Ishikawa (cell line): Measurements from ENCODE around the gene EAF1.
A peak's percentile ranks its signal among the peaks of the same experiment; 100 is the strongest.

Experiments
- CEBPB ChIP-seq: IDR thresholded peaks from 2 replicates; pipeline ENCODE4 v1.6.1; 2012
- CREB1 ChIP-seq: IDR thresholded peaks from 2 replicates; pipeline ENCODE4 v1.6.1; 2012; ENCODE audit warnings: low read depth
- EGR1 ChIP-seq: IDR thresholded peaks from 2 replicates; pipeline ENCODE4 v1.6.1; 2012
- EP300 ChIP-seq: IDR thresholded peaks from 2 replicates; pipeline ENCODE4 v1.6.1; 2012; ENCODE audit warnings: borderline replicate concordance
- FOXM1 ChIP-seq: IDR thresholded peaks from 2 replicates; pipeline ENCODE4 v1.6.1; 2012; ENCODE audit warnings: low read depth, borderline replicate concordance
- MAX ChIP-seq: IDR thresholded peaks from 2 replicates; pipeline ENCODE4 v1.6.1; 2012
- NFIC ChIP-seq: IDR thresholded peaks from 2 replicates; pipeline ENCODE4 v1.6.1; 2012
- RAD21 ChIP-seq: IDR thresholded peaks from 2 replicates; pipeline ENCODE4 v1.6.1; 2012; ENCODE audit warnings: low read depth
- TAF1 ChIP-seq: IDR thresholded peaks from 2 replicates; pipeline ENCODE4 v1.6.1; 2012; ENCODE audit warnings: low read depth, mild to moderate bottlenecking
- TCF12 ChIP-seq: IDR thresholded peaks from 2 replicates; pipeline ENCODE4 v1.6.1; 2012; ENCODE audit warnings: low read depth
- TEAD4 ChIP-seq: IDR thresholded peaks from 2 replicates; pipeline ENCODE4 v1.6.1; 2012
- YY1 ChIP-seq: IDR thresholded peaks from 2 replicates; pipeline ENCODE4 v1.6.1; 2012; ENCODE audit warnings: low read depth
- ZBTB7A ChIP-seq: IDR thresholded peaks from 2 replicates; pipeline ENCODE4 v1.6.1; 2012; ENCODE audit warnings: low read depth
- TF ChIP-seq, protein P1 (sequence below): IDR thresholded peaks from 2 replicates; pipeline ENCODE4 v1.6.1; 2012
- TF ChIP-seq, protein P2 (sequence below): IDR thresholded peaks from 2 replicates; pipeline ENCODE4 v1.6.1; 2012; ENCODE audit warnings: low read depth, mild to moderate bottlenecking

Gene EAF1

DNA sequence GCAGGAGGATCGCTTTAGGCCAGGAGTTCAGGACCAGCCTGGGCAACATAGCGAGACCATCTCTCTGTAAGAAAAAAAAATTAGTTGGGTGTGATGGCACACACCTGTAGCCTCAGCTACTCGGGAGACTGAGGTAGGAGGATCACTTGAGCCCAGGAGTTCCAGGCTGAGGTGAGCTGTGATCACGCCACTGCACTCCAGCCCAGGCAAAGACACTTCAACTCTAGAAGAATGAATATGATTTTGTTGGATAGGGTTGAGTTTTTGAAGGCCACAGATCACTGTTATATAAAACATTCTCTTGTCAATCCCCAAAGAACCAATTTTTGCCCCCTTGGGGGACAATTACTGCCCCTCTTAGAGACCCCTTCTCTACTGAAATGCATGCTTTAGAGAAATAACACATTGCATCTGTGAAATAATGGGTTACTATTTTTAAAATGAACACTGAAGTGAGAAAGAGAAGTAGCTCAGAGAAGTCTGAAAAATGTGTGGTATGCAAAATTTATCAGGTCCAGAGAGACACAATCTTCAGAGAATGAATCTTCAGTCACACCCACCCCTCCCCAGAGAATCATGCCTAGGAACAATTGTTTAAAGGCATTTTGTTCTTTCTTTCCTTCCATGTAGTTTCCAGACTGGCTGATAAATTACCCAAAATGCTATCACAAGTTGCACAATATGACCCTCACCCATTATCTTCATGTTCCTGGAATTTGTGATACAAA, 42.7 kb upstream of the EAF1 start:
- TF ChIP-seq EGR1: no peak
- no peak for TF ChIP-seq ZBTB7A
- TF ChIP-seq, protein P1, sequence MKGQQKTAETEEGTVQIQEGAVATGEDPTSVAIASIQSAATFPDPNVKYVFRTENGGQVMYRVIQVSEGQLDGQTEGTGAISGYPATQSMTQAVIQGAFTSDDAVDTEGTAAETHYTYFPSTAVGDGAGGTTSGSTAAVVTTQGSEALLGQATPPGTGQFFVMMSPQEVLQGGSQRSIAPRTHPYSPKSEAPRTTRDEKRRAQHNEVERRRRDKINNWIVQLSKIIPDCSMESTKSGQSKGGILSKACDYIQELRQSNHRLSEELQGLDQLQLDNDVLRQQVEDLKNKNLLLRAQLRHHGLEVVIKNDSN: no peak
- no peak for TF ChIP-seq TCF12
- no peak for TF ChIP-seq NFIC

DNA sequence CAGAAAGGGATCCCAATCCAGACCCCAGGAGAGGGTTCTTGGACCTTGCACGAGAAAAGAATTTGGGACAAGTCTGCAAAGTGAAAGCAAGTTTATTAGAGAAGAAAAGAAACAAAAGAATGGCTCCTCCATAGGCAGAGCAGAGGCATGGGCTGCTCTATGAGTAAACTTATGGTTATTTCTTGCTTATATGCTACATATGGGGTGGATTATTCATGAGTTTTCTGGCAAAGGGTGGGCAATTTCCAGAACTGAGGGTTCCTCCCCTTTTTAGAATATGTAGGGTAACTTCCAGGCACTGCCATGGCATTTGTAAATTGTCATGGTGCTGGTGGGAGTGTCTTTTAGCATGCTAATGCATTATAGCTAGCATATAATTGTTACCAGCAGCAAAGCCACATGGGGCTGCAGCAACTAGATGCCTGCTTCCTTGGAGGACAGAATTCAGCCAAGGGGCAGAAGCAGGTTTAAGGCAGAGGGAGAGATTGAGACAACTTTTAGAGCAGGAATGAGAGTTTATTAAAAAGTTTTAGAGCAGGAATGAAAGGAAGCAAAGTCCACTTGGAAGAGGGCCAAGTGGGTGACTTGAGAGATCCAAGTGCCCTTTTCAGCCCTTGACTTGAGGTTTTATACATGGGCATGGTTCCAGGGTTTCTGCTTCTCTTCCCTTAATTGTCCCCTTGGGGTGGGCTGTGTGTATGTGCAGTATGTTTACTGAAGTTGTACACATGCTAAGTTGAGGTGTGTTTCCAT, 41.3 kb upstream of the EAF1 start:
- peak; percentile 57; the same call in 1 of the 2 replicates for TF ChIP-seq NFIC
- no peak for TF ChIP-seq CEBPB

DNA sequence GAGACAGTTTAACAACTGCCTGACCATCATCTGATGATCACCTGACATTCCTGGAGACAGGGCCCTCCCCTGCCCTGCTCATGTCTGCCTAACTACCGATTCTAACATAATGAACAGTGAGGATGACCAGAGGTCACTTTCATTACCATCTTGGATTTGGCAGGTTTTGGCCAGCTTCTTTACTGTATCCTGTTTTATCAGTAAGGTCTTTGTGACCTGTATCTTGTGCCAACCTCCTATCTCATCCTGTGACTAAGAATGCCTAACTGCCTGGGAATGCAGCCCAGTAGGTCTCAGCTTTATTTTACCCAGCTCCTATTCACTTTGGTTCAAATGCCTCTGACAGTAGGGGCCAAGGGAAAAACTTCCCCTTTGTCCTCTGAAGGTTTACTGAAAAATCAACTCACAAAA, 40.2 kb upstream of the EAF1 start:
- TF ChIP-seq YY1 (no peak), CREB1 (no peak), TAF1 (no peak), NFIC (no peak), EP300 (no peak), EGR1 (no peak), RAD21 (no peak), FOXM1 (no peak), TCF12 (no peak), CEBPB (no peak), MAX (no peak), TEAD4 (no peak), ZBTB7A (no peak)
- TF ChIP-seq, protein P2, sequence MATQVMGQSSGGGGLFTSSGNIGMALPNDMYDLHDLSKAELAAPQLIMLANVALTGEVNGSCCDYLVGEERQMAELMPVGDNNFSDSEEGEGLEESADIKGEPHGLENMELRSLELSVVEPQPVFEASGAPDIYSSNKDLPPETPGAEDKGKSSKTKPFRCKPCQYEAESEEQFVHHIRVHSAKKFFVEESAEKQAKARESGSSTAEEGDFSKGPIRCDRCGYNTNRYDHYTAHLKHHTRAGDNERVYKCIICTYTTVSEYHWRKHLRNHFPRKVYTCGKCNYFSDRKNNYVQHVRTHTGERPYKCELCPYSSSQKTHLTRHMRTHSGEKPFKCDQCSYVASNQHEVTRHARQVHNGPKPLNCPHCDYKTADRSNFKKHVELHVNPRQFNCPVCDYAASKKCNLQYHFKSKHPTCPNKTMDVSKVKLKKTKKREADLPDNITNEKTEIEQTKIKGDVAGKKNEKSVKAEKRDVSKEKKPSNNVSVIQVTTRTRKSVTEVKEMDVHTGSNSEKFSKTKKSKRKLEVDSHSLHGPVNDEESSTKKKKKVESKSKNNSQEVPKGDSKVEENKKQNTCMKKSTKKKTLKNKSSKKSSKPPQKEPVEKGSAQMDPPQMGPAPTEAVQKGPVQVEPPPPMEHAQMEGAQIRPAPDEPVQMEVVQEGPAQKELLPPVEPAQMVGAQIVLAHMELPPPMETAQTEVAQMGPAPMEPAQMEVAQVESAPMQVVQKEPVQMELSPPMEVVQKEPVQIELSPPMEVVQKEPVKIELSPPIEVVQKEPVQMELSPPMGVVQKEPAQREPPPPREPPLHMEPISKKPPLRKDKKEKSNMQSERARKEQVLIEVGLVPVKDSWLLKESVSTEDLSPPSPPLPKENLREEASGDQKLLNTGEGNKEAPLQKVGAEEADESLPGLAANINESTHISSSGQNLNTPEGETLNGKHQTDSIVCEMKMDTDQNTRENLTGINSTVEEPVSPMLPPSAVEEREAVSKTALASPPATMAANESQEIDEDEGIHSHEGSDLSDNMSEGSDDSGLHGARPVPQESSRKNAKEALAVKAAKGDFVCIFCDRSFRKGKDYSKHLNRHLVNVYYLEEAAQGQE: no peak
- TF ChIP-seq, protein P1: no peak

DNA sequence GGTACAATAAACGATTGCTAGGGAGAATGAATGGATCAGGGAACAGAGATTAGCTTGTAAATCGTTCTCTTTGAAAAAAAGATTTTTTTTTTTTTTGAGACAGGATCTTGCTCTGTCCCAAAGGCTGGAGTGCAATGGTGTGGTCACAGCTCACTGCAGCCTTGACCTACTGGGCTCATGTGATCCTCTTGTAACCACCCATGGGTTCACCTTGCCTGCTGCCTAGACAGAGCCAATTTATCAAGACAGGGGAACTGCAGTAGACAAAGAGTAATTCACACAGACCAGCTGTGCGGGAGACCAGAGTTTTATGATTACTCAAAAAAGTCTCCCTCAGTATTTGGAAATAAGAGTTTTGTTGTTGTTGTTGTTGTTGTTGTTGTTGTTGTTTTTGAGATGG, 39.7 kb upstream of the EAF1 start:
- TF ChIP-seq, protein P1: no peak
- TF ChIP-seq EP300: no peak
- TF ChIP-seq FOXM1: no peak
- no peak for TF ChIP-seq TCF12
- no peak for TF ChIP-seq CREB1

DNA sequence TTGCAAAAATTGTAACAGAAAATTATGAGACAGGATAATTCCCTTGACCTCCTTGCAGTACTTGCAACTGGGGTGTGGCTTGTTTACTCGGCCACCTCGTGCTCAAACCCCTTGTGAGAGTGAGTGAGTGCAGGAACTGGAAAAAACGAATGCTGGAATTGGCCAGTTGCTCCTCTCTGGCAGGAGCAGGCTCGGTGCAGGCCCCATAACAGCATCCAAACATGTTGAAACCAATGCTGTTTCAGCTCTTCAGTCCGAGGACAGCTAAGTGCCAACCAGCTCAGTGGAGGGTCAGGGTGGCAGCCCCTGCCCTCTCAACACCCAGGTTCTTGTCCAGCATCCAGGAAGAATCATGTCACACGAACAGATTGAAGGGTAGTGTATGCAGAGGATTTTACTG, 36.9 kb upstream of the EAF1 start:
- no peak for TF ChIP-seq FOXM1
- TF ChIP-seq YY1: no peak

- TF ChIP-seq FOXM1 (no peak), CEBPB (no peak), TCF12 (no peak), NFIC (no peak), ZBTB7A (no peak)
- TF ChIP-seq, protein P1: no peak
Measured at GRCh38 chr3:15391007-15391406, 36.4 kb upstream of the EAF1 start.

DNA sequence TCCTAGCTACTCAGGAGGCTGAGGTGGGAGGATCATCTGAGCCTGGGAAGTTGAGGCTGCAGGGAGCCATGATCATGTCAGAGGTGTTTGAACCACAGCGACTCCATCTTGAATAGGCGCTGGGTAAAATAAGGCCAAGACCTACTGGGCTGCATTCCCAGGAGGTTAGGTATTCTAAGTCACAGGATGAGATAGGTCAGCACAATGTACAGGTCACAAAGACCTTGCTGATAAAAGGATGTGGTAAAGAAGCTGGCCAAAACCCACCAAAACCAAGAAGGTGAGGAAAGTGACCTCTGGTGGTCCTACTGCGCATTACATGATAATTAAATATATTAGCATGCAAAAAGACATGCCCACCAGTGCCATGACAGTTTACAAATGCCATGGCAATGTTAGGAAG, 28.7 kb upstream of the EAF1 start:
- 0 out of 2 replicates have a peak, but pooled peaks have one; percentile 45 for TF ChIP-seq RAD21

DNA sequence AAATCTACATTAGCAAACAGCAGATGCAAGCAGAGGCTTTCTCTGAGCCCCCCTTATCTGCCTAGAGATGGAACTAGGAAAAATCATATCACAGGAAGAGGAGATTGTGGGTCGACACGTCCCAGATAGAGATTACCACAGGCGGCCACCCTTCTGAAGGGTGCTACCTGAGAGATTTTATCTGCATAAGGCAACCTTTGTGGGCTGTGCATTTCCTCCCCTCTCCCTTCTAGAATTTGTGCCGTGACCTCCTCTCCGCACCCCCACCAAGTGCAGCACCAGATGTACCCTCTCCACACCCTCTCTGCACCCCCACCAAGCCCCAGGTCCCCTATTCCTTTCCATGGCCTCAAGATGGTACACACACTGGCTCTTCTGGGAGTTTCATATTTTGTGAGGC, 27.4 kb upstream of the EAF1 start:
- TF ChIP-seq NFIC: no peak
- no peak for TF ChIP-seq CREB1
- no peak for TF ChIP-seq TCF12
- no peak for TF ChIP-seq TAF1
- TF ChIP-seq RAD21: no peak
- no peak for TF ChIP-seq ZBTB7A
- no peak for TF ChIP-seq EGR1
- no peak for TF ChIP-seq YY1
- no peak for TF ChIP-seq MAX
- TF ChIP-seq EP300: no peak
- no peak for TF ChIP-seq FOXM1
